ENCODE measurements around the gene RRAGD. TPM values are rescaled to one million over a fixed set of nuclear protein-coding genes. Genes with fewer than 3 reads are reported as not detected.

RRAGD gene
- total and polyA plus RNA-seq, 2 of the 8 experiments (the other 6 are each of a cell fraction or from before 2014, with no cell fraction given): 7.2 to 30.8 TPM

DNA sequence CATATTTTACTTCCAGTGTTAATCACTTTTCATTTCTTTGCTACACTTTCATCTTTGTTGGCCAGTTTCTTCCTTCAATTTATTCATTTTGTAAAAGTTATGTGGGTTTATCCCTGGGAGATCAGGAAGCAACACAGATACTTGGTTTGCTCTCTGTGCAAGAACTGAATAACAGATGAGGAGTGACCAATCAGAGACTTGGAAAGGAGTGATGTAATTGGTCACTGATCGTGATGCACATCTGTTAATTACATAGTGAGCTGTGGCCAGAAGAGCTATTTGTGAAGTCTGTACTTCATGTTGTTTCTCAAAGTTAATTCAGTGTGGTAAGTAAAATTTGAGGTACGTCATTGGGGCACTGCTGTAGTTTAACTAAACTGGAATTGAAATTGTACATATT lies 42.2 kb upstream of the RRAGD start (continued):
- TF ChIP-seq RNF2 (IDR thresholded peaks at IDR 0.05; ENCODE audit: borderline replicate concordance, low read depth, low read length, missing control alignments, poor library complexity, severe bottlenecking): no peak
- TF ChIP-seq, protein P1, sequence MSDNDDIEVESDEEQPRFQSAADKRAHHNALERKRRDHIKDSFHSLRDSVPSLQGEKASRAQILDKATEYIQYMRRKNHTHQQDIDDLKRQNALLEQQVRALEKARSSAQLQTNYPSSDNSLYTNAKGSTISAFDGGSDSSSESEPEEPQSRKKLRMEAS (IDR thresholded peaks at IDR 0.05): no peak
- no peak for TF ChIP-seq ASH2L (IDR thresholded peaks at IDR 0.05; ENCODE audit: low read length)
- no peak for TF ChIP-seq TAF1 (IDR thresholded peaks at IDR 0.05; ENCODE audit: low read depth, low read length)
- no peak for TF ChIP-seq TCF12 (IDR thresholded peaks at IDR 0.05; ENCODE audit: low read depth, low read length)
- TF ChIP-seq ATF2 (IDR thresholded peaks at IDR 0.05; ENCODE audit: low read length): no peak
